ENCODE results near the gene LRSAM1. TPM values are rescaled to one million over a fixed set of nuclear protein-coding genes. Genes with fewer than 3 reads are reported as not detected.

The LRSAM1 gene
- total RNA-seq, 4 donors from 2014 or later = 15.5 to 26.5 (median 20.2) TPM

GRCh38 chr9:127509261-127509954 is 58.1 kb downstream of the LRSAM1 start:
- Histone ChIP-seq H3K9me3 (no peaks in the 10 kb centered on the region), H3K27me3 (no peaks in the 10 kb centered on the region), H3K27ac (peak overlapping the region in 3 of 4 donors; percentile 32 to 50 (median 48)), H3K4me1 (peaks cover 0 to 28% (median 0%) of the 10 kb centered on the region in 3 donors), H3K36me3 (peaks cover 0 to 94% of the 10 kb centered on the region in 2 donors), H3K4me3 (no peak overlapping the region)
- TF ChIP-seq POLR2A (IDR thresholded peaks at IDR 0.05) (no peak), POLR2AphosphoS5 (IDR thresholded peaks at IDR 0.05) (no peak), EP300 (IDR thresholded peaks at IDR 0.05) (no peak), CTCF (IDR thresholded peaks at IDR 0.05) (no peak)
- 41% methylated on average over 12 of the region's 13 CpGs; no CpG with 5 or more reads in 1 of the 2 donors for WGBS, 2 donors (ENCODE audit: low coverage in 1 of 2)
- ATAC-seq = no peak

GRCh38 chr9:127509955-127510299 is 58.6 kb downstream of the LRSAM1 start:
- Histone ChIP-seq H3K36me3 (peaks cover 0 to 94% of the 10 kb centered on the region in 2 donors), H3K4me1 (peaks cover 0 to 26% (median 0%) of the 10 kb centered on the region in 3 donors), H3K4me3 (no peak overlapping the region), H3K27me3 (no peaks in the 10 kb centered on the region), H3K9me3 (no peaks in the 10 kb centered on the region), H3K27ac (peak overlapping the region in 3 of 4 donors; percentile 7 to 50 (median 48))
- no CpG with 5 or more reads among the region's 15 CpGs for WGBS, 2 donors (ENCODE audit: low coverage in 1 of 2)
- ATAC-seq = no peak
- no peak for TF ChIP-seq POLR2AphosphoS5 (IDR thresholded peaks at IDR 0.05)
- no peak for TF ChIP-seq EP300 (IDR thresholded peaks at IDR 0.05)
- no peak for TF ChIP-seq POLR2A (IDR thresholded peaks at IDR 0.05)
- no peak for TF ChIP-seq CTCF (IDR thresholded peaks at IDR 0.05)

- no peak for TF ChIP-seq CTCF (IDR thresholded peaks at IDR 0.05)
- TF ChIP-seq POLR2AphosphoS5 (IDR thresholded peaks at IDR 0.05) = no peak
- no peak overlapping the region for H3K27ac ChIP-seq
- H3K36me3 ChIP-seq = peaks cover 0 to 91% of the 10 kb centered on the region in 2 donors
- H3K4me3 ChIP-seq = no peak overlapping the region
- WGBS, 2 donors (ENCODE audit: low coverage in 1 of 2) = 51 to 53% methylated on average over 2 of the region's 2 CpGs
- no peak for ATAC-seq
- H3K27me3 ChIP-seq = no peaks in the 10 kb centered on the region
- H3K4me1 ChIP-seq = peaks cover 0 to 15% (median 0%) of the 10 kb centered on the region in 3 donors
- H3K9me3 ChIP-seq = no peaks in the 10 kb centered on the region
Measured at GRCh38 chr9:127514468-127514867, 63.2 kb downstream of the LRSAM1 start.

GRCh38 chr9:127516835-127517607 is 65.7 kb downstream of the LRSAM1 start:
- H3K27me3 ChIP-seq = no peaks in the 10 kb centered on the region
- WGBS, 2 donors (ENCODE audit: low coverage in 1 of 2) = 80 to 85% methylated on average over 1 to 13 of the region's 26 CpGs
- ATAC-seq = no peak
- H3K4me3 ChIP-seq = no peak overlapping the region
- H3K36me3 ChIP-seq = peaks cover 0 to 94% of the 10 kb centered on the region in 2 donors
- H3K4me1 ChIP-seq = peaks cover 0 to 27% (median 13%) of the 10 kb centered on the region in 3 donors
- no peak overlapping the region for H3K27ac ChIP-seq
- TF ChIP-seq EP300 (IDR thresholded peaks at IDR 0.05) (no peak), POLR2AphosphoS5 (IDR thresholded peaks at IDR 0.05) (no peak), CTCF (IDR thresholded peaks at IDR 0.05) (no peak), POLR2A (IDR thresholded peaks at IDR 0.05) (no peak)
- no peaks in the 10 kb centered on the region for H3K9me3 ChIP-seq

All from gastroesophageal sphincter (tissue), 4 donors.